ENCODE results near the gene SERTAD1.

Gene SERTAD1

DNA sequence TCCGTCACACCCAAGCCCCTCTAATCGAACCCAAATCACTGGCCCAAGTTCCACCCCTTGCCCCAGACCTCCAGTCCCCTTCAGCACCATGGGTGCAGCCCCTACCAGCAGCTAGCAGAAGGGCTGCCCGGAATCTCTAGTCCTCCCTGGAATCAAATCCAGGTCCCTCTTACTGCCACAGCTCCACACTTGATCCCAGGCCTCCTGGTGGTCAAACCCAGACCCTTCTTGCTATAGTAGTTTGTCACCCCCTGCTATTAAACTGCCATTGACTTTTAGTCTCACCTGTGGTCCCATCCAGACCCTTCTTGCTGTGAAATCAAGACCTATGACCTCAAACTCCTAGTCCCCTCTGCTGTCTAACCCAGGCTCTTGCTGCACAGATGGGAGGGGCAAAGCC lies 44.5 kb downstream of the SERTAD1 start:
- Histone ChIP-seq H3K4me3 (ENCODE audit: low read length) (no peak overlapping the region), H3K9me3 (ENCODE audit: control insufficient read depth, insufficient read depth, low read length) (no peaks in the 10 kb centered on the region), H3K27ac (ENCODE audit: low read depth, low read length) (no peak overlapping the region), H4K20me1 (ENCODE audit: control insufficient read depth, insufficient read depth, low read depth, low read length) (no peaks in the 10 kb centered on the region), H3K27me3 (ENCODE audit: control insufficient read depth, low read length) (no peaks in the 10 kb centered on the region), H3K9me2 (replicated peaks; ENCODE audit: control insufficient read depth, low read length) (no peaks in the 10 kb centered on the region), H3K36me3 (ENCODE audit: control insufficient read depth, low read length) (no peaks in the 10 kb centered on the region), H3K4me1 (ENCODE audit: control insufficient read depth, low read length) (no peaks in the 10 kb centered on the region), H3K4me2 (ENCODE audit: low read length) (no peak overlapping the region), H3K79me2 (ENCODE audit: control insufficient read depth, low read length) (no peaks in the 10 kb centered on the region), H3F3A (ENCODE audit: control insufficient read depth, insufficient read depth) (no peaks in the 10 kb centered on the region)
- TF ChIP-seq EZH2phosphoT487 (IDR thresholded peaks at IDR 0.05; ENCODE audit: borderline replicate concordance, low read length), result no peak

DNA sequence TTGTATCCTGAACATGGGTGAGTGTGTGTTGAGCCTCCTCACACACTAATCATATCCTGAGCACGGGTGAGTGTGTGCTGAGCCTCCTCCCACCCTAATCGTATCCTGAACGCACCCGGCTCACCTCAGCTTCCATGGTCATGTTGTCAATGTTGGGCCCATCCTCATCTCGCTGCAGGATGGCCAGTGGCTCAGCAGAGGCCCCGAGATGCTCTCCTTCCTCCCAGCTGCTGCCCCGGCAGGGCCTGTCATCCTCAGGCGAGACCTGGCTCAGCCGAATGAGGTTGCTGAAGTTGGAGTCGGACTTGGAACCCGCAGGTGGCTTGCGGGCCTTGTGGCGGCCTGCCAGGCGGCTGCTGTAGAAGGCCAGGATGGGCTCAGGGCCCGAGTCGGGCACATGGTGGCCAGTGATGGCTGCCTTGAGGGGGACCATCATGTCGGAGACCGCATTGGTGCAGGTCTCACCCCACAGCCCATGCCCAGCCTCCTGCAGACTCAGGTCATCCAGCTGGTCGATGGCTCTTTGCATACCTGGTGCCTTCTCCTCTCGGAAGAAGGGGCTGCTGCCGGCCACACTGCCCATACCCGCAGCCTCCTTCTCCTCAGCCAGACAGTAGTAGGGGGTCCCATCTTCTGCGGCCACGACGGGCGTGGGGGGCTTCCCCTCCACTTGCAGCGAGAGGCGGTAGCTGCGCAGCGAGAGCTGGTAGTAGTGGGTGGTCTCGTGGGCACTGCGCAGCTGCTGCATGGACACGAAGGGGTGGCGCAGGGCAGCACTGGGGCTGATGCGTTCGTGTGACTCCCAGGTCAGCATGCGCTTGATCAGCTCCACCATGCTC lies 45.4 kb downstream of the SERTAD1 start:
- Histone ChIP-seq H3K79me2 (ENCODE audit: control insufficient read depth, low read length) (no peaks in the 10 kb centered on the region), H3K36me3 (ENCODE audit: control insufficient read depth, low read length) (no peaks in the 10 kb centered on the region), H3K4me3 (ENCODE audit: low read length) (no peak overlapping the region), H3K27ac (ENCODE audit: low read depth, low read length) (no peak overlapping the region), H3F3A (ENCODE audit: control insufficient read depth, insufficient read depth) (no peaks in the 10 kb centered on the region), H3K27me3 (ENCODE audit: control insufficient read depth, low read length) (no peaks in the 10 kb centered on the region), H3K4me1 (ENCODE audit: control insufficient read depth, low read length) (no peaks in the 10 kb centered on the region), H4K20me1 (ENCODE audit: control insufficient read depth, insufficient read depth, low read depth, low read length) (no peaks in the 10 kb centered on the region), H3K9me3 (ENCODE audit: control insufficient read depth, insufficient read depth, low read length) (no peaks in the 10 kb centered on the region), H3K9me2 (replicated peaks; ENCODE audit: control insufficient read depth, low read length) (no peaks in the 10 kb centered on the region), H3K4me2 (ENCODE audit: low read length) (no peak overlapping the region)
- TF ChIP-seq, protein P1, sequence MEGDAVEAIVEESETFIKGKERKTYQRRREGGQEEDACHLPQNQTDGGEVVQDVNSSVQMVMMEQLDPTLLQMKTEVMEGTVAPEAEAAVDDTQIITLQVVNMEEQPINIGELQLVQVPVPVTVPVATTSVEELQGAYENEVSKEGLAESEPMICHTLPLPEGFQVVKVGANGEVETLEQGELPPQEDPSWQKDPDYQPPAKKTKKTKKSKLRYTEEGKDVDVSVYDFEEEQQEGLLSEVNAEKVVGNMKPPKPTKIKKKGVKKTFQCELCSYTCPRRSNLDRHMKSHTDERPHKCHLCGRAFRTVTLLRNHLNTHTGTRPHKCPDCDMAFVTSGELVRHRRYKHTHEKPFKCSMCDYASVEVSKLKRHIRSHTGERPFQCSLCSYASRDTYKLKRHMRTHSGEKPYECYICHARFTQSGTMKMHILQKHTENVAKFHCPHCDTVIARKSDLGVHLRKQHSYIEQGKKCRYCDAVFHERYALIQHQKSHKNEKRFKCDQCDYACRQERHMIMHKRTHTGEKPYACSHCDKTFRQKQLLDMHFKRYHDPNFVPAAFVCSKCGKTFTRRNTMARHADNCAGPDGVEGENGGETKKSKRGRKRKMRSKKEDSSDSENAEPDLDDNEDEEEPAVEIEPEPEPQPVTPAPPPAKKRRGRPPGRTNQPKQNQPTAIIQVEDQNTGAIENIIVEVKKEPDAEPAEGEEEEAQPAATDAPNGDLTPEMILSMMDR (IDR thresholded peaks at IDR 0.05; ENCODE audit: low read depth, low read length, poor library complexity, severe bottlenecking), result no peak
- TF ChIP-seq EZH2phosphoT487 (IDR thresholded peaks at IDR 0.05; ENCODE audit: borderline replicate concordance, low read length), result no peak

DNA sequence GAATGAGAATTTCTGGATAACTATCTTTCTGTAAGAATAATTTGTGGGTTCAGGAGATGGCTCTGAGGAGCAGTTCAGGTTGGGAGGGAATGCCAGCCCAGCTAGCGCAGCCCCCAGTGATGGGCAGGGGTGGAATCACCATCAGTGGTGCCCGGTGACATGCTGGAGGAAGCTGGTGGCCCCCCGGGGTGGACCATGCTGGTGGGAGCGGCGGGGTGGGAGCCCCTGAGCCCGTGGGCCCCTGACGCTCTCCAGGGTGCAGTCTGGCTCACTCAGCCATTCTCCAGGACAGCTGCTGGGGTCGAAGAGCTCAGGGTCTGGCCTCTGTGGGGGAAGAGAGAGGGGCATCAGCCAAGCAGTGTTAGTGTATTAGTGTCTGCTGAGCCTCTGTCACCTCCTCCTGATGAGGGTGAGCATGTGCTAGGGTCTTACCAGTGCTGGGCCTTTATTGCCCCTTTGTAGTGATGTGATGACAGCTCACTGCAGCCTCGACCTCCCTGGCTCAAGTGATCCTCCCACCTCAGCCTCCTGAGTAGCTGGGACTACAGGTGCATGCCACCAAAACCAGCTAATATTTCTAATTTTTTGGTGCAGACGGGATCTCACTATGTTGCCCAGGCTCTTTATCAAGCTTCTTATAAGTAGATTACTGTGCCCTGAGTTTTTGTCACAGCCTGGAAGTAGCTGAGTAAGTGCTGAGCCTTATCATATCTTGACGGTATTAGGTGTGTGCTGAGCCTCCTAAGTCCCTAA lies 46.2 kb downstream of the SERTAD1 start:
- no peaks in the 10 kb centered on the region for H3K9me3 ChIP-seq (ENCODE audit: control insufficient read depth, insufficient read depth, low read length)
- H3K4me2 ChIP-seq (ENCODE audit: low read length), result no peak overlapping the region
- no peaks in the 10 kb centered on the region for H3K36me3 ChIP-seq (ENCODE audit: control insufficient read depth, low read length)
- TF ChIP-seq, protein P1 (IDR thresholded peaks at IDR 0.05; ENCODE audit: low read depth, low read length, poor library complexity, severe bottlenecking), result no peak
- TF ChIP-seq EZH2phosphoT487 (IDR thresholded peaks at IDR 0.05; ENCODE audit: borderline replicate concordance, low read length), result no peak
- H3K4me1 ChIP-seq (ENCODE audit: control insufficient read depth, low read length), result no peaks in the 10 kb centered on the region
- H3K27me3 ChIP-seq (ENCODE audit: control insufficient read depth, low read length), result no peaks in the 10 kb centered on the region
- no peaks in the 10 kb centered on the region for H3K9me2 ChIP-seq (replicated peaks; ENCODE audit: control insufficient read depth, low read length)
- H3K27ac ChIP-seq (ENCODE audit: low read depth, low read length), result no peak overlapping the region
- H3F3A ChIP-seq (ENCODE audit: control insufficient read depth, insufficient read depth), result no peaks in the 10 kb centered on the region
- no peaks in the 10 kb centered on the region for H4K20me1 ChIP-seq (ENCODE audit: control insufficient read depth, insufficient read depth, low read depth, low read length)
- no peaks in the 10 kb centered on the region for H3K79me2 ChIP-seq (ENCODE audit: control insufficient read depth, low read length)
- H3K4me3 ChIP-seq (ENCODE audit: low read length), result no peak overlapping the region

DNA sequence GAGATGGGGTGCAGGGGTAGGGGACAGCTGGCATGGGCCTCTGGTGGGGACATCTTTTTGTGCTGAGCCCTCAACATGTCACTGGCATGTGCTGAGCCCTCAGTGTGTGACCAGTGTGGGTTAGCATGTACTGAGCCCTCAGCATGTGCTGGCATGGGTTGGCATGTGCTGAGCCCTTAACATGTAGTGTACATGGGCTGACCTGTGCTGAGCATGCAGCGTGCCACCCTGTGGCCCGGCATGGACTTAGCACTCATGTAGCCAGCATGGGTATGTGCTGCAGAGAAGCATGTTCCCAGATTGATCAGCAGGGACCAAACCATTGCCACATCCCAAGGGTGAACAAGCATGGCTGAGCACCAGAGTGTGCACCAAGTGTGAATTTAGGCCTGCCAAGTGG lies 47.3 kb downstream of the SERTAD1 start:
- no peaks in the 10 kb centered on the region for H3K9me2 ChIP-seq (replicated peaks; ENCODE audit: control insufficient read depth, low read length)
- no peak overlapping the region for H3K27ac ChIP-seq (ENCODE audit: low read depth, low read length)
- H3F3A ChIP-seq (ENCODE audit: control insufficient read depth, insufficient read depth), result no peaks in the 10 kb centered on the region
- H3K4me2 ChIP-seq (ENCODE audit: low read length), result no peak overlapping the region
- H3K79me2 ChIP-seq (ENCODE audit: control insufficient read depth, low read length), result no peaks in the 10 kb centered on the region
- no peaks in the 10 kb centered on the region for H3K4me1 ChIP-seq (ENCODE audit: control insufficient read depth, low read length)
- no peaks in the 10 kb centered on the region for H3K36me3 ChIP-seq (ENCODE audit: control insufficient read depth, low read length)
- no peak for TF ChIP-seq EZH2phosphoT487 (IDR thresholded peaks at IDR 0.05; ENCODE audit: borderline replicate concordance, low read length)
- TF ChIP-seq, protein P1 (IDR thresholded peaks at IDR 0.05; ENCODE audit: low read depth, low read length, poor library complexity, severe bottlenecking), result no peak
- H3K9me3 ChIP-seq (ENCODE audit: control insufficient read depth, insufficient read depth, low read length), result no peaks in the 10 kb centered on the region
- no peaks in the 10 kb centered on the region for H4K20me1 ChIP-seq (ENCODE audit: control insufficient read depth, insufficient read depth, low read depth, low read length)
- H3K27me3 ChIP-seq (ENCODE audit: control insufficient read depth, low read length), result no peaks in the 10 kb centered on the region
- no peak overlapping the region for H3K4me3 ChIP-seq (ENCODE audit: low read length)

Data from DOHH2 (cell line).